Activated T-cell treated with anti-CD3 and anti-CD28 coated beads, Interleukin-2, amount 50 U/mL, for 24 hours (primary cell): ENCODE data around the gene LSM7.

ENCODE experiments used
- DNase-seq: peaks from one replicate; pipeline ENCODE4 v3.0.0-alpha.2; 2020
- H3K27ac Mint-ChIP-seq: 2 replicates; pipeline ENCODE4 v1.8.0; 2020; ENCODE audit warnings: mild to moderate bottlenecking, mixed read lengths
- H3K27me3 Mint-ChIP-seq: 2 replicates; pipeline ENCODE4 v1.8.0; 2020; ENCODE audit warnings: mixed read lengths
- H3K36me3 Mint-ChIP-seq: 2 replicates; pipeline ENCODE4 v1.8.0; 2020; ENCODE audit warnings: low read depth, mixed read lengths
- H3K4me1 Mint-ChIP-seq: 2 replicates; pipeline ENCODE4 v1.8.0; 2020; ENCODE audit warnings: low read depth, mixed read lengths
- H3K4me3 Mint-ChIP-seq: 2 replicates; pipeline ENCODE4 v1.8.0; 2020; ENCODE audit warnings: mild to moderate bottlenecking, moderate library complexity, mixed read lengths
- H3K9me3 Mint-ChIP-seq: 2 replicates; pipeline ENCODE4 v1.8.0; 2020; ENCODE audit warnings: mixed read lengths

LSM7 gene

DNA sequence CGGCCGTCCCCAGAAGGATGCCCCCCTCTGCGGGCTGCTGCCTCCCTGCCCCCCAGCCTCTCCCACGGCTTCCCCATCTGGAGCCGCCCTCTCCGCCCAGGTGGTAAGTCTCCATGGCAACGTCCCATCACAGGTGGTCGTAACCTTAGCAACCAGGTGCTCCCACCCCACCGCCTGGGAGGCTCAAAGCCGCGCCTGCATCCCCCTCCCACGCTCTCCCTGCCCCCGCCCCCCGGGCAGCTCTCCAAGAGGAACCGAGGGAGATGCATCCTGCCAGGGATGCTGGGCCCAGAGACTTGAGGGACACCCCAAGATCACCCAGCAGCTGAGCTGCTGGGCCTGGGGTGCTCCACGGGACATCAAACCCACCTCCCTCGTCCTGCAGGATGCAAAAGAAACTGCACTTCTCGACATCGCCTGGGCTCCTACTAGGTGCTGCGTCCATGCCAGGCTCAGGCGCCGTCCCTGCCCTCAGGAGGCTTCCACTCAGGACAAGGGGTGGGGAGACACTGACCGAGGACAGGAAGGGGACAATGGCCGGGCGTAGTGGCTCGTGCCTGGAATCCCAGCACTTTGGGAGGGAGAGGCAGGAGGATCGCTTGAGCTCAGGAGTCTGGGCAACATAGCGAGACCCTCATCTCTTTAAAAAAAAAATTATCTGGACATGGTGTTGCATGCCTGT lies 15.4 kb downstream of the LSM7 start:
- Mint-ChIP-seq H3K27ac (no peak overlapping the region), H3K36me3 (no peaks in the 10 kb centered on the region), H3K4me1 (peaks cover 3% of the 10 kb centered on the region), H3K9me3 (peaks cover 12% of the 10 kb centered on the region), H3K27me3 (peaks cover 65% of the 10 kb centered on the region), H3K4me3 (no peak overlapping the region)
- no peak for DNase-seq

DNA sequence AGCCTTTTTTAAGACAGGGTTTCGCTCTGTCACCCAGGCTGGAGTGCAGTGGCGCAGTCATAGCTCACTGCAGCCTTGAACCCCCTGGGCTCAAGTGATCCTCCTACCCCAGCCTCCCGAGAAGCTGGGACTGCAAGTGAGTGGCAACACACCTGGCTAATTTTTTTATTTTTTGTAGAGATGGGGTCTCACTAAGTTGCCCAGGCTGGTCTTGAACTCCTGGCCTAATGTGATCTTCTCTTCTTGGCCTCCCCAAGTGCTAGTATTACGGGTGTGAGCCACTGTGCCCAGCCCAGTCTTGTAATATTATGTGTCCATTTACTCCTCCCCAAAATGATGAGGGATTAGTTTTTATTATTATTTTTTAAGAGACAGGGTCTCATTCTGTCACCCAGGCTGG lies 17.3 kb downstream of the LSM7 start:
- peaks cover 76% of the 10 kb centered on the region for H3K27me3 Mint-ChIP-seq
- DNase-seq = no peak
- H3K4me1 Mint-ChIP-seq = peaks cover 3% of the 10 kb centered on the region
- H3K27ac Mint-ChIP-seq = no peak overlapping the region
- no peak overlapping the region for H3K4me3 Mint-ChIP-seq
- no peaks in the 10 kb centered on the region for H3K36me3 Mint-ChIP-seq
- peaks cover 12% of the 10 kb centered on the region for H3K9me3 Mint-ChIP-seq

DNA sequence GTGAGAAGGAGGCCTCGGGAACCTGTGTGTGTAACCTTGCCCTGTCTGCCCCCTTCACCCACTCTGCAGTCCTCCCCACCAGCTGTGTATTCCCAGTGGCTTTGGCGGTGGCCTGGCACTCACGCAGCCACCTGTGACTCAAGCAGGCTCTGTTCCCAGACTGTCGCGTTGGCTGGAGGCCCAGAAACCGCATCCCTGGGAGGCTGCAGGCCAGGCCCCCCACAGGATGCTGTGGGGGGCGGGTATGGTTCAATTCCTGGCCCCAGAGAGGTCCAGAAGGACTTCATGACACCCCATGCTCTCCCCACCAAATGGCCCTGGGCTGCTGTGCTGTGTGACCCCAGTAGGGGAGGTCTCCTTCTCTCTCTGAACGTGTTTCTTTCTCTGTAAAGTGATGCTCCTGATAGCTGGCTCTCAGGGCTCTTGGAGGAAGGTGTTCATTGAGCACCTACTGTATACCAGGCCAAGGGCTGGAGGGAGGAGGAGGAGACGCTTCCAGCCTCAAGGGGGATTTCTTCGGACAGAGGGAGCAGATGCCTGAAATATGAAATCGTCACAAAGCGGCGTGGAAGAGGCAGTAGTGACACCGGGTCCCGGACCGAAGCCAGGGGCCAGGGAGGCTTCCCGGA lies 18.5 kb downstream of the LSM7 start:
- H3K27ac Mint-ChIP-seq = no peak overlapping the region
- DNase-seq = no peak
- no peak overlapping the region for H3K4me3 Mint-ChIP-seq

DNA sequence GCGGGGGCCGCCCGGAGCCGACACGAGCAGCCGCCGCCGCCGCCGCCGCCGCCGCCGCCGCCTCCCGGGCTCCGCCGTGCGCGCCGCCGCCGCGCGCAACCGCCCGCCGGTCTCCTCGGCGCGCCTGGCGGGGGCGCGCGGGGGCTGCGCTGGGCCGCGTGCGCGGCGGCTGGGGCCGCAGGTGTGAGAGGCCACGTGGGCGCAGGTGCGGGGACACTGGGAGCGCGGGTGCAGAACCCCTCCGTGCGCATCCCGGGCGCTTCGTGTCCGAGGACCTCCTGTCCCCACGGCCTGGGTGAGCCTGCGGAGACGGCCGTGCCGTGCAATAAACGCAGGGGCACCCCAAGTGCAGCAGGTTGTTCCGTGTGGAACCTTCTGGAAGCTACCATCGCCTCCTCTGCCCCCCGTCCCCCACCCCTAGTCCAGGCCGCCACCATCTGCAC lies 20.3 kb downstream of the LSM7 start, which contains the start of gene LINGO3:
TSS of gene LINGO3 (minus strand) at position 41 of the 443 bp plus-strand sequence. CDS start 16,378 bp downstream, outside the sequence.
- Mint-ChIP-seq H3K27ac (no peak within 1 kb of the TSS), H3K9me3 (no peaks in the 10 kb centered on the region), H3K4me3 (no peak within 1 kb of the TSS), H3K27me3 (peaks cover 74% of the 10 kb centered on the region), H3K4me1 (peaks cover 5% of the 10 kb centered on the region), H3K36me3 (no peaks in the 10 kb centered on the region)
- DNase-seq = no peak

More for the DNA sequence above, 18.5 kb downstream of the LSM7 start:
- H3K9me3 Mint-ChIP-seq = peaks cover 3% of the 10 kb centered on the region
- peaks cover 76% of the 10 kb centered on the region for H3K27me3 Mint-ChIP-seq
- peaks cover 3% of the 10 kb centered on the region for H3K4me1 Mint-ChIP-seq
- no peaks in the 10 kb centered on the region for H3K36me3 Mint-ChIP-seq

DNA sequence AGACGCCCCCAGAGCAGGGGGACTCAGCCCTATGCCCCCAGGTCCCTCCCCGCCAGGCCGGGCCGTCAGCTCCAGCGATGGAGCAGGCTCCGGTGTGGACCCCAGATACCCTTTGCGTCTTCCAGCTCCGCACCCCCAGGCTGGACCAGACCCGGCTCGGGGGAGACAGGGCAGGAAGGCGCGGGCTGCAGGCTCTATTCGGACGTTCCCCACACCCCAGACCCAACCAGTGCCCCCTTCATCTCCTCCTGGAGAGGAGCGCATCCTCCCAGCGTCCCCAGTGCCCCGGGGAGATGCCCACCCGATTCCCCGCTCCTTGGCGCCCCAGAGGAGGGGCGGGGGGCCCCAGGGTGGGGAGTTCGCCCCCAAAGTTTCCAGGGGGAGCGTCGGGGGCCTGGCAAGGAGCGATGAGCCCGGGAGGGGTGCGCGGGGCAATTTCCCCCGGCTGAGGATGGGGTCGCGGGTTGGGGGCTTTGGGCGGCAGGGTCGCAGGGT lies 20.8 kb downstream of the LSM7 start:
- no peak overlapping the region for H3K4me3 Mint-ChIP-seq
- H3K4me1 Mint-ChIP-seq = peaks cover 10% of the 10 kb centered on the region
- no peak overlapping the region for H3K27ac Mint-ChIP-seq
- DNase-seq = no peak
- H3K27me3 Mint-ChIP-seq = peaks cover 75% of the 10 kb centered on the region
- H3K36me3 Mint-ChIP-seq = no peaks in the 10 kb centered on the region
- H3K9me3 Mint-ChIP-seq = no peaks in the 10 kb centered on the region

DNA sequence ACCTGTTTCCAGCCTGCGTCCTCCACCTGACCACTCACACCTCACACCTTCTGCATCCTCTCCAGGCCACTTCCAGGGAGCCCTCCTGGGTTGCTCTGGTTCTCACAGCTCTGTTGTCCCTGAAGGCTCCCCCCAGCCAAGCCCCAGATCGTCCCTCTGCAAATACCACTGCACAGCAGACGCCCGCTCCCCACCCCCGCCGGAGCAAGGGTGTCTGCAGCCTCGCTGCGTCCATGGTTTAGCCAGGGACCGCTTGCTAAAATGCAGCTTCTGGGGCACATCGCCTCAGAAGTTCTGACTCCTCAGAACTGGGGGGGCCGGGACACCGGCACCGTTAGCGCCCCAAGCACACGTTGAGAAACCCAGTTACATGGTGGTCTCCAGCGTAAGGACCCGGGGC lies 21.4 kb downstream of the LSM7 start:
- H3K9me3 Mint-ChIP-seq = no peaks in the 10 kb centered on the region
- no peak overlapping the region for H3K4me3 Mint-ChIP-seq

DNA sequence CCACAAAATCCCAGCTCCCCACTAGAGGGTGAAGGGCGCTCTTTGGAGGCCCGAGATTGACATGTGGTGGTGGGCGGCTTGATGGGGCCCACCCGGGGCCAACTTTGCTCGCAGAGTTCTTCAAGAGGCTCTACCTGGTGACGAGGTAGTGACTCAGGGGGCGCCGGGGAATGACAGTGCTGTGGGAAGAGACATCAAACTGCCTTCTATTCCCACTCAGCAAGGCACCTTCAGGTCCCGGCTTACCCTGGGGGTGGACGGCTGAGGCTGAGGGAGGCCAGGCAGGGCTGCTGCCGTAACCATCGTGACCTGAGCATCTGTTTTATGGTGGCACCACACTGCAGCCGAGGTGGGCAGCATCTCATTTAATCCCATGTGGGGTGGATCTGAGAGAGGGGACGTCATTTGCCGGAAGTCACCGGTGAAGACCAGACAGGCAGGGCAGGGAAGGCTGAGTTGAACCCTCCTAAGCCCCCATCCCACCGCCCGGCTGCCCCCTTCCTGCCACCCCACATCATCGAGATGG lies 22.0 kb downstream of the LSM7 start:
- DNase-seq = no peak
- Mint-ChIP-seq H3K9me3 (no peaks in the 10 kb centered on the region), H3K4me1 (peaks cover 13% of the 10 kb centered on the region), H3K27me3 (peaks cover 73% of the 10 kb centered on the region), H3K36me3 (no peaks in the 10 kb centered on the region), H3K4me3 (no peak overlapping the region), H3K27ac (no peak overlapping the region)

More for the DNA sequence above, 21.4 kb downstream of the LSM7 start:
- peaks cover 12% of the 10 kb centered on the region for H3K4me1 Mint-ChIP-seq
- DNase-seq = no peak
- no peaks in the 10 kb centered on the region for H3K36me3 Mint-ChIP-seq
- H3K27ac Mint-ChIP-seq = no peak overlapping the region
- H3K27me3 Mint-ChIP-seq = peaks cover 72% of the 10 kb centered on the region

DNA sequence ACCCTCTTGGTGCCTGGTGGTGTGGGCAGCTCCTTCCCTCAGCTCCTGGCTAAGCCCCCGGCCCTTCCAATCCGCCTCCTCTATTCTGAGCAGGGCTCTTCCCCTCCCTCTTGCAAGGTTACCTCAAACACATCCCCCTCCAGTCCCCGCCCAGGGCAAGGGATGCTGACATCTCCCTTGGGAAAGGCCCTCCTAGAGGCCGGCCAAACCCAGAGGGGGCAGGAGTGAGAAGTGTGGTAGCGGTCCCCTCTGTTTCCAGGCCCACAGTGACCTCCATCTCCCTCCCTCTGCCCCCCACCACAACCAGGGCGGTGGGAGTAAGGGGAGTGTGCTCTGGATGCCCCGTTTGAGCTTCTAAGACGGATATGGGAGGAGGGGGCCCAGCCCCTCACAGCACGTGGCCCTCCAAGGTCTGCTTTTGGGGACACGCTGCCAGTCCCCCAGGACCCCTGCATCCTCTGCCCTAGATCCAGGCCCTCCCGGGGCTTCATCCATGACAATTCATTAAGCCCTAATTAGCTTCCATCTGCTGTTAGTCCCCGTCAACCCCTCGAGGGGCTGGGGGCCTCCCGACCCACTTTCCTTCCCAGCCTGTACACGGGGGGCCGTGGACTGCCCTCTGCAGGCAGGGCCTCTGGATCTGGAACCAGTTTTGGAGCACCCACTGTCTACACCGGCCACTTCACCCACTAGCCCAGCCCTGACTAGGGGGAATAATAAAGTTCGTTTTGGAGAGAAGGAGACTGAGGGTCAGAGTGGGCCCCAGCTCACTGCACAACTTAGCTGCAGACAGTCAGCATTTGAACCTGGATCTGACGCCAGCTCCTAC lies 22.7 kb downstream of the LSM7 start:
- no peak overlapping the region for H3K27ac Mint-ChIP-seq

DNA sequence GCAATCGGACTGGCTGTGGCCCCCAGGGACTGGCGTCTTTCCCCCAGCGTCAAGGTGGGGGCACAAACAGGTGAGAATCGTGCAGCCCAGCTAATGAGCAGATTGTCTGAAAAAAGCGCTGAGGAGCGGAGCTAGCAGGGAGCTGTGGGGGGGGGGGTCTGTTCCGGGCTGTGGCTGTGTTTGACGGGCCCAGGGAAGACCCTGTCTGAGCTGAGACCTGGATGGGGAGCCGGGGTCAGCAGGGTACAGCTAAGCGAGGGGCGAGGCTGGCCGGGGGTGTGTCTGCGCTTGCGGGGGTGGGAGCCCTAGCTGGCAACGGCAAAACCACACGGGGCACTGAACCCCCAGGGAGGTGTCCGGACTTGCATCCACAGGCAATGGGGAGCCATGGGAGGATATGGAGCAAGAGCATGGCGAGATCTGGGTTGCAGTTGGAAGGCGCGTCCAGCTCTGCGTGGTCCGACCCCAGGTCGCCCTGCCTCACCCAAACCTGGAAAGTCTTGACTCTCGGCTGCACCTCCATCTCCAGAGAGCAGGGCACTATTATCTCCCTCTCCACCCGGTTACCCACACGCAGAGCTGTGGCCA lies 25.1 kb downstream of the LSM7 start:
- Mint-ChIP-seq H3K9me3 (no peaks in the 10 kb centered on the region), H3K4me3 (peak overlapping the region; percentile 10), H3K27me3 (peaks cover 50% of the 10 kb centered on the region), H3K36me3 (no peaks in the 10 kb centered on the region), H3K27ac (no peak overlapping the region), H3K4me1 (peaks cover 11% of the 10 kb centered on the region)
- no peak for DNase-seq

More for the DNA sequence above, 22.7 kb downstream of the LSM7 start:
- Mint-ChIP-seq H3K4me3 (no peak overlapping the region), H3K9me3 (no peaks in the 10 kb centered on the region), H3K27me3 (peaks cover 74% of the 10 kb centered on the region), H3K4me1 (peaks cover 14% of the 10 kb centered on the region), H3K36me3 (no peaks in the 10 kb centered on the region)
- no peak for DNase-seq

DNA sequence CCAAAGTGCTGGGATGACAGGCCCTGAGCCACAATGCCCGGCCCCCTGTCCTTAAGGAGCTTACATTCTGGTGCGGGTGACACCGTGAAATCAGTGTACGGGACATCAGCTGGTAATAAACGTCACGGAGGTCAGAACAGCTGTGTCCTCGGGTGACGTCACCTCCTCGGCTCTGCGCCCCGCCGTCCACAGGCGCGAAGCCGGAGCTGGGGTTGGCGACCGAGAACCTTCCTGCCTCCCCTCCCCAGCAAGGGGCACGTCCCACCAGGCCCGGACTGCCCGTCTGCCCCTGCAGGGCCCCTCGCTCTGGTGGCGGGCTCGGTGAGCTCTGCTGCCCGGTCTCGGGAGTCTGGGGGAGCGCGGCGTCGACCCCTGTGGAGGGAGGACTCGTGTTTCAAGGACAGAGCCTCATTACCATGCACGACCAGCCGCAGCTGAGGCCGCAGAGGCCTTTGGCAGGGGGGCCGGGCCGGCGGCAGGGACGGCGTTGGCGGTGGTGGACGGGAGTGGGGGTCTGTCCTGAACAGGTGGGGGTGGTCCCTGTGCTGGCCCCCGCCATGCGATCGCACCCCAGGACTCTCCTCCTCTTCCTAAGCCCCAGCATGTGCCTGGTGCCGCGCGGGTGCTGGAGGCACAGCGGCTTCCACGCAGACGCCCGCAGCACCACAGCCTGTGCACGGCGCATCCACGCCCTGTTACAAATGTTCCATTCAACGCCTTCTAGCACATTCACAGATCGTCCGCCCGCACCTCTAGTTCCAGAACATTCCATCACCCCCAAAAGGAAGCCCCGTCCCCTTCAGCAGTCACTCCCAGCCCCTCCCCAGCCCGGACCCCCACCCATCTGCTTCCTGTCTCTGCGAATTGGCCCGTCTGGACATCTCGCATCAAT lies 25.8 kb downstream of the LSM7 start:
- Mint-ChIP-seq H3K27ac (no peak overlapping the region), H3K4me1 (peaks cover 11% of the 10 kb centered on the region), H3K27me3 (peaks cover 49% of the 10 kb centered on the region), H3K4me3 (peak overlapping the region; percentile 10), H3K9me3 (no peaks in the 10 kb centered on the region), H3K36me3 (no peaks in the 10 kb centered on the region)
- peak; percentile 48 for DNase-seq

DNA sequence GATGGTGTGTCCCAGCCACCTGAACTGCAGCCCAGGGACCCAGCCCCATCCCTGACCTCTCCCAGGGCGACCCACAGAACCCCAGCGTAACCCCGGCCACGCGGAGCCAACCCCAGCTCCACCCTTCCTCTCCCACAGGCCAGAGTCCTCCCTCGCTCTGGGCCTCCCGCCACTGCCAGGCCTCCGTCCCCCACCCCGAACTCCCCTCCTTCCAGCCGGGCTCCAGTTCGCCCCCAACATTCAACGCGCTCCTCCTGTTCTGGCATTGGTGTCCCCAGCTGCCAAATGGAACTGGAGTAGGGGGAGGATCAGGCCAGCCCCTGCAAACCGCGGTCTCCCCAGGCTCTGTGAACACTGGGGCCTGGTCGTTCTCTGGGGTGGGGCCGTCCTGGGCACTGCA lies 27.9 kb downstream of the LSM7 start:
- Mint-ChIP-seq H3K9me3 (no peaks in the 10 kb centered on the region), H3K27ac (no peak overlapping the region), H3K27me3 (peaks cover 33% of the 10 kb centered on the region), H3K4me1 (peaks cover 11% of the 10 kb centered on the region), H3K4me3 (no peak overlapping the region), H3K36me3 (no peaks in the 10 kb centered on the region)
- no peak for DNase-seq

DNA sequence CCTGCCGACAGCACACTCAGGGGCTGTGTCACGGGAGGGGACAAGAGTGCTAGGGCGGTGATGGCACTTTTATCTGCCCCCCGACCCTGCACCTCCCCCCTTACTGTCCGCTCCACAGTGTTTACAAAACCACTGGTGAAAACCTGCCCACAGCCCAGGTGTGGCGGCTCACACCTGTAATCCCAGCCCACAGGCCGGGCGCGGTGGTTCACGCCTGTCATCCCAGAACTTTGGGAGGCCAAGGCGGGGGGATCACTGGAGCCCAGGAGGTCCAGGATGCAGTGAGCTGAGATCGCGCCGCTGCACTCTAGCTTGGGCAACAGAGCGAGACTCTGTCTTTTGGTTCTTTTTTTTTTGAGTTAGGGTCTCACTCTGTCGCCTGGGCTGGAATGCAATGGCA lies 32.2 kb downstream of the LSM7 start:
- H3K36me3 Mint-ChIP-seq = no peaks in the 10 kb centered on the region
- no peak overlapping the region for H3K27ac Mint-ChIP-seq
- H3K4me3 Mint-ChIP-seq = no peak overlapping the region
- peaks cover under 1% of the 10 kb centered on the region for H3K27me3 Mint-ChIP-seq
- DNase-seq = no peak
- H3K9me3 Mint-ChIP-seq = no peaks in the 10 kb centered on the region
- H3K4me1 Mint-ChIP-seq = peaks cover 7% of the 10 kb centered on the region

DNA sequence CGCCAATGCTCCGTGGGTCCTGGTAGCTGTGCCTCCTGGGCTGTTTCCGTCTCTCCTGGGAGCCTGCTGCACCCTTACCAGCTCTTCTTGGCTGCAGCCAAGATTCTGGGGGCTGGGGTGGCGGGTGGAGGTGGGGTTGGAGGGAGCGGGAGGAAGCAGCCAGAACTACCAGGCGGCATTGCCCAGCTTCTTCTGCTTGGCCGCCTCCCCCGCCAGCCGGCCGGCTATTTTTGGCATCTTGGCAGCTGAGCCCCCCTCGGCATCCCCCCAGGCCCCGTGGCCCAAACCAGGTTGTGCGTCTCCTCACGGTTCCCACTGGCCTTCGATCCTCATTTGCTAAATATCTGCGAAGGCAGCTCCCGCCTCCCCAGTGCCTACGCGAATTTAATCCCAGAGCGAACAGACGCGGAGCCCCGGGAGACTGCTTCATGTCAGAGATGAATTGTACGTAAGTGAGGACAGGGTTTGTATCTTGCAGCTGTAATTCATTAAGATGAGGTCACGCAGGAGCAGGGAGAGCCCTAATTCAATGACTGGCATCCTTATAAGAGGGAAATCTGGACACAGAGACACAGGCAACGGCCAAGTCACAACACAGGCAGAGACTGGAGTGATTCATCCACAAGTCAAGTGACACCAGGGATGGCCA lies 33.6 kb downstream of the LSM7 start:
- peaks cover 15% of the 10 kb centered on the region for H3K4me1 Mint-ChIP-seq
- no peak overlapping the region for H3K4me3 Mint-ChIP-seq
- peaks cover 2% of the 10 kb centered on the region for H3K27me3 Mint-ChIP-seq
- no peaks in the 10 kb centered on the region for H3K36me3 Mint-ChIP-seq
- no peak for DNase-seq
- no peak overlapping the region for H3K27ac Mint-ChIP-seq
- no peaks in the 10 kb centered on the region for H3K9me3 Mint-ChIP-seq
